GM18868 (cell line): ENCODE data around the gene CST3.
A peak's percentile ranks its signal among the peaks of the same experiment; 100 is the strongest.
"Not testable (repeated sequence)": the region's sequence is repeated elsewhere in the genome, so short reads cannot be mapped to it uniquely, and the experiment has no call there.

Source experiments
- ATAC-seq: cut with Tn5 transposase; IDR thresholded peaks from one replicate; pipeline ENCODE4 v1.9.1; 2021; ENCODE audit warnings: mild to moderate bottlenecking, moderate library complexity; ENCODE audit not compliant: unreplicated experiment

CST3 gene

GRCh38 chr20:23629542-23630391 lies 8.0 kb downstream of the CST3 start:
- ATAC-seq = no peak

DNA sequence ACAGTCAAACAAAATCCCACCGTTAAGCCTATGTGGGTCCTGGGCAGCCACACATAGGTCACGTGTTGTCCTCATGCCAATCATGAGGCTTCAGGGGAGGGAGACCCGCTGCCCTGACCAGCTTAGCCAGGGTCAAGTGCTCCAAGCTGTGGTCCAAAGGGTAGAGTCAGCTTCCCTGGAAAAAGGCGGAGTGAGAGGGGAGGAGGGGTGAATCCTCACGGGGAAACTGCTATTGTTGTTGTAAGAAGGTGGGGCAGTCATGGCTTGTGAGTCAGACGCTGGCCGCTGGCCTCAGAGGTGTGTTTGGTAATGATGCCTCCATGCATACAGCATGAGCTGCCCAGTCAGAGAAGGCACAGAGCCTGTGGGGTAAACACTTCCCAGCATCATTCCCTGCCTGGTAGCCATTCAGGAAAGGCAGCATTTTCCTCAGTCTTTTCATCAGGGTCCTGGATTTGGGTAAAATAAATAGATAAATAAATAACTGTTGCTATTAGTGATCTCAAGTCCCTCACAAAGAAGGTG lies 8.7 kb downstream of the CST3 start:
- ATAC-seq = no peak

DNA sequence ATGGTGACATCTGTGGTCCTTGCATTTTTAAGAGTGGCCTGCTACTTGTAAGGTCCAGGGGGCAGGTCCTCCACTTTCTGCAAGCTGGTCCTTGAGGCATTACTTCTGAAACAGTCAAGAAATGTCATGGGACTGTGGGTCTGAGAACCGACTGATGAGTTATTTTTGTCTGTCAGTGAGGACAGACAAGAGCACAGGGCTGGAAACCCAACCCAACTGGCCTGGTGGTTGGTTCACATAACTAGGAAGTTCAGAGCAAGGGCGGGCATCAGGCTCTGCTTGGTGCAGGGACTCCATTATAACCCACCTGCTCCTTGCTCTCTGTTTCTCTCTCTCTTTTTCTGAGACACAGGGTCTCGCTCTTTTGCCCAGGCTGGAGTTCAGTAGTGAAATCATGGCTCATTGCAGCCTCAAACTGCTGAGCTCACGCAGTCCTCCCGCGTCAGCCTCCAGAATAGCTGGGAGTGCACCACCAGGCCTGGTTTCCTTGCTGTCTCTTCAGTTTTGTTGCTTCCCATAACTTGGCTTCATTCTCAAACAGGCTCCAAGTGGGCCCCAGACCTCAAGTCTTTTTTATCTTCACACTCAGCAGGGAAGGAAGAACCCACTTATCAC lies 9.2 kb downstream of the CST3 start:
- ATAC-seq = no peak

DNA sequence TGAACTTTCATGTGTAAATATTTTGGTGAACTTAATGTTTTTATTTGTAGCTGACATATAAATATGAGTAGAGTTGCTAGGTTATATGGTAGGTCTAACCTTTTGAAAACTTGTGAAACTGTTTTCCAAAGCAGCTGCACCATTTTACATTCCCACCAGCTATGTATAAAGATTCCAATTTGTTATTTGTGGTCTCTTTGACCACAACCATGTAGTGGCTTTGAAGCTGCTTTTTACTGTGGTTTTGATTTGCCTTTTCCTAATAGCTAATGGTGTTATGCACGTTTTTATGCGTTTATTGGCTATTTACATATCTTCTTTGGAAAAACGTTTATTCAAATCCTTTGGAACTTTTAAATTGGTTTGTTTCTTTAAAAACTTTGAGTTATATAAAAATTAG lies 10.3 kb downstream of the CST3 start:
- ATAC-seq = no peak

DNA sequence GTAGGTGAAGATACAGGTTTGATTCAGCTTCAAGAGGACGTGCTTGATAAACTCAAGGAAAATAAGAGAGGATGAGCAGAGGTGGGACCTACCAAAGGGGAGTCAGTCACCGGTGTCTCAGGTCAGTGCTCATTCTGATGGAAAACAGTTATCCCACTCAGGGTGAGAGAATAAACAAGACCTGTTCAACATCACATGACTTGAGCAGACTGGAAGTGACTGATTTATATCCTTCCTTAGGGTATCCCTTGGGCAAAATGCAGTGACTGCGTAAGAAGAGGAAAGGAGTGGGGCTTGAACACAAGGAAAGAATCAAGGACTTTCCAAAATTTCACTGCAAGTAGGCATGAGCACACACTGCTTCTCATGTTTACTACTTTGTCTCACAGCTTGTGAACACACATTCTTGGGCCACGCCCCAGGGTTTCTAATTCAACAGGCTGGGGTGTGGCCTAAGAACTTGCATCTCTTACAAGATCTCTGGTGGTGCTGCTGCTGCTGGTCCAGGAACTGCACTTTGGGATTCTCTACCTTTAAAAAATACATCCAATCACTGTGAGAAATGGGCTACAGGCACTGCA lies 11.6 kb downstream of the CST3 start:
- ATAC-seq = no peak

DNA sequence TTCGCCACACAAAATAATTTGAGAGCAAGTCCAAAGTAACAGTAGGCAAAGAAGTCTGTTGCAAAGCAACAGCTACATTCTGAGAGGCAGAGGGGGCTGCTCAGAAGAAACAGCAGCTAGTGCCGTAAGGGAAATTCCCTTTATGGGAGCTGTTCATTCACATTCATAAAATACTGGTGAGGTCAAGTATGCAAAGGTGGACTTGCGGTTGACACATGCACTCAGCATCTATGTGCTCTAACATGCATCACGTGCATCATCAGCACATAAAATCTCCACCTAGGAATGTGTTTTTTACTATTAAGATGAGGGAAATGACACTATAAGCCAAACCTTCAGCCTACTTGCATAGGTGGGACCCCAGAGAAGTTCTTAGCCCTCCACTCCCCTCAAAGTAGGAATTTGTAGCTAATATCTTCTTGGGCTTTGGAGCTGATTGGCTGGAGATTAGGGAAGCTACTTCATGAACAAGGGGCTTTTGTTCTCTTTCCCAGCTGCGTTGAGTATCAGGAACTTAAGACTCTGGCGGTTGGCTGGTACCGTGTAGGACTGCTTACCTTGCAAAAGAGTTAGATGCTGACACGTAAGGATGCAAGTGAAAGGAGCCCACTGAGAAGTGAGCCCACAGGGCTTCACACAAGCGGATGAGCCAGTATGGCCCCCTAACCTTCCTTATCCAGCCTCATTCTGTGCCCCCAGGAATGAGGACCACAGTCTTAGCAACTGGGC lies 12.4 kb downstream of the CST3 start:
- no peak for ATAC-seq

DNA sequence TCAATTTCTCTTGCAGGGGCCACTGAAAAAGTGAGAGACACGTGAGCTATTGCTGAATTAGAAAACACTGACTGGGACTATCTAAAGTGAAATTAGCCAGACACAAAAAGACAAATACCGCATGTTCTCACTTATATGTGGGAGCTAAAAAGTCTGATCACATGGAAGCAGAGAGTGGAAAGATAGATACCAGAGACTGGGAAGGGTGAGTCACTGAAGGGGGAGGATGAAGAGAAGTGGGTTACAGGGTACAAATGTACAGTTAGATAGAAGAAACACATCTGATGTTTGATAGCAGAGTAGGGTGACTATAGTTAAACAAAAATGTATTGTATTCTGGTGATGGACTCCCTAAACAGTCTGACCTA lies 13.4 kb downstream of the CST3 start:
- ATAC-seq = no peak

DNA sequence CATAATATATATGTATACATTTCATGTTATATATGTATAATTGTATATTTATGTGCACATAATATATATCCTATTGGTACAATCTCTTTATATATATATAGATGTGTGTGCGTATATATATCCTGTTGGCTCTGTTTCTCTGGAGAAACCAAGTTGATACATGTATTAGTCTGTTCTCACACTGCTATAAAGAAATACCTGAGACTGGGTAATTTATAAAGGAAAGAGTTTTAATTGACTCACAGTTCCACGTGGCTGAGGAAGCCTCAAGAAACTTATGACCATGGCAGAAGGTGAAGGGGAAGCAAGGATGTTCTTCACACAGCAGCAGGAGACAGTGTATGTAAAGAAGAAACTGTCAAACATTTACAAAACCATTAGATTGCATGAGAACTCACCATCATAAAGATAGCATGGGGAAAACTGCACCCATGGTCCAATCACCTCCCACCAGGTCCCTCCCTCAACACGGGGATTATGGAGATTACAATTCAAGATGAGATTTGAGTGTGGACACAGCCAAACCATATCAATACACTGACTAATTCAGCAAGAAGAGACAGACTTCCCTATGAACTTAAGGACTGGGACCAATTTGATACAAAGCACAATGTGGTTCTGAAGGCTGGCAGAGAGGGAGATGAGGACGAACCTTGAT lies 14.0 kb downstream of the CST3 start:
- no peak for ATAC-seq

DNA sequence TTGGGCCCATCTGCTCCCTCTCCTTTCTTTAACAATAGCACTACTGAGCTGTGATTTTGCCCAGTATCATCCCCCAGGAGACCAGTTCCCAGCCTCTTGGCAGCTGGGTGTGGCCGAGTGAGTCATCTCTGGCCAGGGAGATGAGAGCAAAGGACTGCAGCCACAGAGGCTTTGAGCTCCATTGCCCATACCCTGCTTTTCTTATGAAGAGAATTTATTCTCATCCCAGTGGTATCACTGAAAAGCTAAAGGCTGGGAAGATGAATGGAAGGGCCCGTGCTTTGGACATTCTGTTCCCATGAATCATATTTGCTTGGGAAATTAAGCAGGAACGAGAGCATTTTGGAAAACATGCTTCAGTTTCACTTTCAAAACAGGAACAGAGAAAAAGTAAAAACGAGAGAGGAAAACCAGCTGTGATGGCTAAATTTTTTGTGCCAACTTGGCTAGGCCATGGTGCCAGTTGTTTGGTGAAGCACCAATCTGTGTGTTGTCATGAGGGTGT lies 14.9 kb downstream of the CST3 start:
- peak; percentile 95 for ATAC-seq

GRCh38 chr20:23622401-23622800 lies 15.4 kb downstream of the CST3 start:
- not testable (repeated sequence) for ATAC-seq

- ATAC-seq = not testable (repeated sequence)
Measured at GRCh38 chr20:23620670-23621386, 16.9 kb downstream of the CST3 start.

DNA sequence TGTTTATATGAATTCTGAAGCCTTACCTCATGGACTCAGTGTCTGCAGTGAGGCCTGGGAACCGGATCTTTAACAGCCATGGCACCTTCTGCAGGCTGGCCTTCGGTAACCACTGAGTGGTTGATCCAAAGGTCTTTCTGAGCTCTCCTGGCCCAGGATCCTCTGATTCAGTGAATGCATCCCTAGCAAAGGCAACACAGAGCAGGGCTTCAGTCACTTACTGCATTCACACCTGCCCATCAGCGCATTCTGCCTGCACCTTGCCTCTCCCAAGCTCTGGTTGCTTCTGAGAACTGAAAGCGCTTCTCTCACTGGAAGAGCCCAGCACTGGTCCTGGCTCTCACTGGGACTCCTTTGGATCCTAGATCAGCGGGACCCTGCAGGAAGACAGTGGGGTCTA lies 23.6 kb downstream of the CST3 start:
- ATAC-seq = no peak

DNA sequence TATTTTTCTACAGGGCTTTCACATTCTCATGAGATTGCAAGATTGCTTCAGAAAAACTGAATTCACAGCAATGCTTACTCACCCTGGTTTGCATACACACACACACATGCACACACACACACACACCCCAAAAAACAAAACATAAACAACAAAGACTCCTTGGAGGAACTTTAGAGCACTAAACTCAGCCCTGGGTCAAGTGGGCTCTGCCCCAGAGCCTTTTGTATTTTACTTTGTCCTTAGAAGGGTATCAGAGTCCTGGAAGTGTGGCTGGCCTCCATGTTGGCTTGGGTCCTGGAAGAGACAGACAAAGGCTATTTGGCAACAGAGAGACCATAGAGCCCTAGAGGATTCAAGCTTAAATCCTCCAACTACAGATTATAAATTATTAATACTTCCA lies 24.1 kb downstream of the CST3 start:
- no peak for ATAC-seq

DNA sequence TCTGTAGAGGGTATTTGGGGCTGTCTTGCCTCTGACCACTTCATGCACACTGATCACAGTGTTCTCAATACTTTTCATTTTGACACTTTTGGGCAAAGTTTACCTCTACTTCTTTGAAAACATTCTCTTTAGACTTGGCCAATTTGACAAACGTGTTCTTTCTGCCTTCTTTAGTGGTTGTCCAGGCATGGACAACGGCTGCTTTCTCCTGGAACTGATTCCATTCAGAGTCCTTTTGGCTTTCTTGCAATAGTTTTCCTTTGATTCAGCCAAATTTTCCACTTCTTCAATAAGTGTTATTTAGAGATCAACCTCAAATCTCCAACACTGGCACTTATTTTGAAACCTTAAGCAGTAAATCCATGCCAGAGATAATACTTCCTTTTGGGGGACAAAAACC lies 25.4 kb downstream of the CST3 start:
- ATAC-seq = no peak

DNA sequence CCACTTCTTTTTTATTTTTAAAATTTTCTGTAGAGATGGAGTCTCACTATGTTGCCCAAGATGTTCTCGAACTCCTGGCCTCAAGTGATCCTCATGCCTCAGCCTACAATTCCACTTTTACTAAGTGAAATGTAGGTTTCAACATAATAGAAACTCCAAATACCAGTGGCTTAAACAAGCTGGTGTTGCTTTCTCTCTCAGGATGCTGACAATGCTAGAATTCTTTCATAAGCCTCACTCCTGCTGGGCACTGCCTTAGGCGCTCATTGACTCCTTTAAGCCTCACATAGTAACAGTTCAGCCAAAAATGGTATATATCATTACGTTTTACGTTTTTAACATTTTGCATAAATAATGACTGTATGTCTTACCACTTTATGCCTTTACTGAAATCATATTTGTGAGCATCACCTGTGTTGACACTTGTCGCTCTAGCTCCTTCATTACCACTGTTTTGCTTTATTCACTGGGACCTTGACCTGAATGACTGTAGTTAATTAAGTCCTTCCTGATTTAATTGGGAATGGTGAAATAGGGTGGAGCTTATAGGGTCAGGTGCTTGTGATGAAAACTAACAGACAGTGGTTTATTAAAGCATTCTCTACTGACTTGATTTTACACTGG lies 28.2 kb downstream of the CST3 start:
- ATAC-seq = no peak

- ATAC-seq = no peak
Measured at GRCh38 chr20:23608251-23608846, 29.4 kb downstream of the CST3 start.

- ATAC-seq = no peak
Measured at GRCh38 chr20:23607497-23608245, 30.1 kb downstream of the CST3 start.

DNA sequence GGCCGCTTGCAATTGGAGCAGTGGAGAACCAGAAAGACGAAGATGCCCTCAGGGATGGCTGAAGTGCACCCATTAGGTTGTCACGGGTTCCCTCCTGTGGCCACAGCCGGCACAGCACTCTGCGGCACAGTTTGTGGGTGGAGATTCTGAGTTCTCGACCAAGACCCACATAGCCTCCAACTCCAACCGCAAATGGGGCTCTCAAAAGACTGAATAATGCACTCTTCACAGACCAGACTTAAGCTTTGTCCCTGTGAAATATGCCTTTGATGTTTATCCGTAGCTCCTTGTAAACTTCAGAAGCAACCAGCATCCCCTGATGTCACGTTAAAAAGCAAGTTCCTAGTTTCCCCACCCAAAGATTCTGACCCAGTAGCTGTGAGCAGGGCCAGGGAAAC lies 31.1 kb downstream of the CST3 start:
- peak; percentile 94 for ATAC-seq
